ENCODE results near the gene SLC9A3. TPM values are rescaled to one million over a fixed set of nuclear protein-coding genes. Genes with fewer than 3 reads are reported as not detected.

SLC9A3 gene
- total and polyA plus RNA-seq, 2 of the 13 experiments (the other 11 are each of a cell fraction or from before 2014, with no cell fraction given), result 1.5 to 1.8 TPM

DNA sequence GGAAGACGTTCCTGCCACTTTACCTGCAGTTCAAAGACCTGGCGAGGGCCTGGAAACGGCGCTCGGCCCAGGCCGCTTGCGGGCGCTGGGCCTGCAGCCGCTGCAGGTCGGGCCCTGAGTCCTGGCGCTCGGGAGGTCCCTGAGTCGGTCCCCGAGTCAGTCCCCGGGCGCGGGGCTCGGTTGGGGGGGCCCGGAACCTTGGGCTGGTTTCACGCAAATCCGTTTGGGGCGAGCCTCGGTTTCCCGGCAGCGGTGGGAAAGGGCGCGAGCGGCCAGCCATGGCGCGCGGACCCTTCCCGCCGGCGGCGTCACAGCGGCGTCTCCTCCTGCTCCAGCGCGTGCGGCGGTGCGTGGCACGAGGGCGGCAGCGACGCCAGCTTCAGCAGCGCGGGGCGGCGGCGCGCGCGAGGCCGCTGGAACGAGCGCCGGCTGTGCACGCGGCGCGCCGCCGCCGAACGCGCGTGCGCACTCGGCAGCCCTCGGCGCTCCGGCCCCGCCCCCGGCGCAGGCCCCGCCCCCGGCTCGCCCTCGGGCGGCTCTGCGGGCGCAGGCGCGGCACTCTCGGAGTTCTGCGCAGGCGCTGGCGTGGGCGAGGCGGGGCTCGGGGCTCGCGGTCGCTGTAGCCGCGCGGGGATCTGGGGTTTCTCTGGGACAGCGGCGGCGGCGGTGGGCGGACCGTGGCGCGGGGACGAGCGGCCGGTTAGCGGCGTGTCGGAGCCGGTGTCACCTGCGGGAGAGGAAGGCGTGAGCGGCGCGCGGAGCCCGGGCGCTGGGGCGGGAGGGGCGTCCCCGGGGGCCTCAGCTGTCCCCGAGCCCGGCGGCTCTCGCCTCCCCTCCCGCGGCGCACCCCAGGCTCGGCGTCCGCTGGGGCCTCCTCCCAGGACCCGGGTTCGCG is 51.3 kb downstream of the SLC9A3 start (continued):
- peak; percentile 96 for TF ChIP-seq ZNF607 (CRISPR knock-in tag; IDR thresholded peaks at IDR 0.05; ENCODE audit: borderline replicate concordance)
- TF ChIP-seq PTBP1 (IDR thresholded peaks at IDR 0.05; ENCODE audit: low read depth, low read length, poor library complexity, severe bottlenecking), result no peak
- peak; percentile 57; the same call in 1 of the 2 replicates for TF ChIP-seq BRD4 (CRISPR knock-in tag; IDR thresholded peaks at IDR 0.05)
- peak; percentile 96; the same call in 1 of the 2 replicates for TF ChIP-seq IRX3 (CRISPR knock-in tag; IDR thresholded peaks at IDR 0.05; ENCODE audit: borderline replicate concordance, low read depth)
- TF ChIP-seq, protein P1, sequence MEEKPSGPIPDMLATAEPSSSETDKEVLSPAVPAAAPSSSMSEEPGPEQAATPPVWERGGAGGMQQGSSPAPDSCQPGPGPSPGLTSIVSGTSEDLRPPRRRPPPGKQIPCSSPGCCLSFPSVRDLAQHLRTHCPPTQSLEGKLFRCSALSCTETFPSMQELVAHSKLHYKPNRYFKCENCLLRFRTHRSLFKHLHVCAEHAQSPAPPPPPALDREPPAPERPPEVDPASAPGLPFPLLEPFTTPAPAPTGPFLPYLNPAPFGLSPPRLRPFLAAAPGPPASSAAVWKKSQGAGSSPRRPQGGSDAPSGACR (CRISPR knock-in tag; IDR thresholded peaks at IDR 0.05), result no peak; the same call in 1 of the 2 replicates
- peak; percentile 95 for TF ChIP-seq PRMT3 (CRISPR knock-in tag; IDR thresholded peaks at IDR 0.05; ENCODE audit: borderline replicate concordance, low read depth)
- TF ChIP-seq SIX1 (CRISPR knock-in tag; IDR thresholded peaks at IDR 0.05; ENCODE audit: borderline replicate concordance), result no peak
- TF ChIP-seq, protein P2, sequence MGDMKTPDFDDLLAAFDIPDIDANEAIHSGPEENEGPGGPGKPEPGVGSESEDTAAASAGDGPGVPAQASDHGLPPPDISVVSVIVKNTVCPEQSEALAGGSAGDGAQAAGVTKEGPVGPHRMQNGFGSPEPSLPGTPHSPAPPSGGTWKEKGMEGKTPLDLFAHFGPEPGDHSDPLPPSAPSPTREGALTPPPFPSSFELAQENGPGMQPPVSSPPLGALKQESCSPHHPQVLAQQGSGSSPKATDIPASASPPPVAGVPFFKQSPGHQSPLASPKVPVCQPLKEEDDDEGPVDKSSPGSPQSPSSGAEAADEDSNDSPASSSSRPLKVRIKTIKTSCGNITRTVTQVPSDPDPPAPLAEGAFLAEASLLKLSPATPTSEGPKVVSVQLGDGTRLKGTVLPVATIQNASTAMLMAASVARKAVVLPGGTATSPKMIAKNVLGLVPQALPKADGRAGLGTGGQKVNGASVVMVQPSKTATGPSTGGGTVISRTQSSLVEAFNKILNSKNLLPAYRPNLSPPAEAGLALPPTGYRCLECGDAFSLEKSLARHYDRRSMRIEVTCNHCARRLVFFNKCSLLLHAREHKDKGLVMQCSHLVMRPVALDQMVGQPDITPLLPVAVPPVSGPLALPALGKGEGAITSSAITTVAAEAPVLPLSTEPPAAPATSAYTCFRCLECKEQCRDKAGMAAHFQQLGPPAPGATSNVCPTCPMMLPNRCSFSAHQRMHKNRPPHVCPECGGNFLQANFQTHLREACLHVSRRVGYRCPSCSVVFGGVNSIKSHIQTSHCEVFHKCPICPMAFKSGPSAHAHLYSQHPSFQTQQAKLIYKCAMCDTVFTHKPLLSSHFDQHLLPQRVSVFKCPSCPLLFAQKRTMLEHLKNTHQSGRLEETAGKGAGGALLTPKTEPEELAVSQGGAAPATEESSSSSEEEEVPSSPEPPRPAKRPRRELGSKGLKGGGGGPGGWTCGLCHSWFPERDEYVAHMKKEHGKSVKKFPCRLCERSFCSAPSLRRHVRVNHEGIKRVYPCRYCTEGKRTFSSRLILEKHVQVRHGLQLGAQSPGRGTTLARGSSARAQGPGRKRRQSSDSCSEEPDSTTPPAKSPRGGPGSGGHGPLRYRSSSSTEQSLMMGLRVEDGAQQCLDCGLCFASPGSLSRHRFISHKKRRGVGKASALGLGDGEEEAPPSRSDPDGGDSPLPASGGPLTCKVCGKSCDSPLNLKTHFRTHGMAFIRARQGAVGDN (CRISPR knock-in tag; IDR thresholded peaks at IDR 0.05), result peak; percentile 92
- peak; percentile 97 for TF ChIP-seq ZNF776 (CRISPR knock-in tag; IDR thresholded peaks at IDR 0.05)
- peak; percentile 77; the same call in 1 of the 2 replicates for TF ChIP-seq ETV6 (CRISPR knock-in tag; conservative IDR thresholded peaks at IDR 0.05)
- TF ChIP-seq TEAD2 (CRISPR knock-in tag; IDR thresholded peaks at IDR 0.05), result peak; percentile 89; the same call in 1 of the 2 replicates
- peak; percentile 53; the same call in 1 of the 2 replicates for TF ChIP-seq ZSCAN31 (CRISPR knock-in tag; IDR thresholded peaks at IDR 0.05; ENCODE audit: low read depth)
- no peak for TF ChIP-seq KAT2B (IDR thresholded peaks at IDR 0.05; ENCODE audit: borderline replicate concordance, low read depth, low read length)
- TF ChIP-seq ATF7 (IDR thresholded peaks at IDR 0.05), result no peak
- TF ChIP-seq ATF7 (CRISPR knock-in tag; IDR thresholded peaks at IDR 0.05), result no peak
- TF ChIP-seq, protein P3, sequence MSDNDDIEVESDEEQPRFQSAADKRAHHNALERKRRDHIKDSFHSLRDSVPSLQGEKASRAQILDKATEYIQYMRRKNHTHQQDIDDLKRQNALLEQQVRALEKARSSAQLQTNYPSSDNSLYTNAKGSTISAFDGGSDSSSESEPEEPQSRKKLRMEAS (IDR thresholded peaks at IDR 0.05), result peak; percentile 99
- TF ChIP-seq, protein P4, sequence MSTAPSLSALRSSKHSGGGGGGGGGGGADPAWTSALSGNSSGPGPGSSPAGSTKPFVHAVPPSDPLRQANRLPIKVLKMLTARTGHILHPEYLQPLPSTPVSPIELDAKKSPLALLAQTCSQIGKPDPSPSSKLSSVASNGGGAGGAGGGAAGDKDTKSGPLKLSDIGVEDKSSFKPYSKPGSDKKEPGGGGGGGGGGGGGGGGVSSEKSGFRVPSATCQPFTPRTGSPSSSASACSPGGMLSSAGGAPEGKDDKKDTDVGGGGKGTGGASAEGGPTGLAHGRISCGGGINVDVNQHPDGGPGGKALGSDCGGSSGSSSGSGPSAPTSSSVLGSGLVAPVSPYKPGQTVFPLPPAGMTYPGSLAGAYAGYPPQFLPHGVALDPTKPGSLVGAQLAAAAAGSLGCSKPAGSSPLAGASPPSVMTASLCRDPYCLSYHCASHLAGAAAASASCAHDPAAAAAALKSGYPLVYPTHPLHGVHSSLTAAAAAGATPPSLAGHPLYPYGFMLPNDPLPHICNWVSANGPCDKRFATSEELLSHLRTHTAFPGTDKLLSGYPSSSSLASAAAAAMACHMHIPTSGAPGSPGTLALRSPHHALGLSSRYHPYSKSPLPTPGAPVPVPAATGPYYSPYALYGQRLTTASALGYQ (CRISPR knock-in tag; IDR thresholded peaks at IDR 0.05), result peak; percentile 68

Data from HepG2 (cell line).